Right lung (tissue), 5 donors: ENCODE measurements around the gene AQP6. TPM values are rescaled to one million over a fixed set of nuclear protein-coding genes. Genes with fewer than 3 reads are reported as not detected.
A peak's percentile ranks its signal among the peaks of the same experiment; 100 is the strongest.
"Not testable (repeated sequence)": the region's sequence is repeated elsewhere in the genome, so short reads cannot be mapped to it uniquely, and the experiment has no call there.

ENCODE experiments used
- DNase-seq, 2 donors: peaks; one replicate each; pipeline ENCODE4 v3.0.0-alpha.2; 2013
- polyA plus RNA-seq, 5 donors: library from polyadenylated mRNA; unstranded; fragments of 120-200 nt; gene quantifications; one replicate each; pipeline versions ENCODE4 v1.2.1 to v1.2.3, GENCODE V29; 2013; ENCODE audit warnings: inconsistent platforms in 1 of 5, low replicate concordance in 1 of 5; ENCODE audit not compliant: insufficient read length in 5 of 5, insufficient read depth in 1 of 5

The AQP6 gene
- polyA plus RNA-seq, 5 donors = 0.22 to 0.45 (median 0.29) TPM

- DNase-seq = no peak
These were observed 2.9 kb upstream of the AQP6 start for GRCh38 chr12:49969651-49970429.

DNA sequence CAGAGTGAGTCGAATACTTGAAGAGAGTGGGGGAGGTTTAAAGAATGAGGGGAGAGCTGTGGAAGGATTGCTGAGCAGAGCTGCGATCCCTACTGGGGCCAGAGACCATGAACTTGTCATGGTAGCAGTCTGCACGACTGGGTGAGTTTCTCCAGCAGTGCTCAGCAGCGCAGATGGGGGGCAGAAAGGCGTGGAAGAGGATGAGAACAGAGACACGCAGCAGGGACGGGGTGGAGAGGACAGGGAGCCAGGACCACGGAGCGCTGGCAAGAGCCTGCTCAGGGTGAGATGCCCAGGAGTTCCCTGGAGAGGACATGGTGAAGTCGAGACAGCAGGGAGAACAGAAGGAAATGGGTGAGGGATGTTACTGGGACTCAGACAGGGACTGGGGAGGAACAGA is 2.1 kb upstream of the AQP6 start:
- DNase-seq = no peak

GRCh38 chr12:49971141-49971540 is 1.6 kb upstream of the AQP6 start:
- DNase-seq = no peak

GRCh38 chr12:49972129-49972528 is 618 bp upstream of the AQP6 start:
- DNase-seq = no peak

DNA sequence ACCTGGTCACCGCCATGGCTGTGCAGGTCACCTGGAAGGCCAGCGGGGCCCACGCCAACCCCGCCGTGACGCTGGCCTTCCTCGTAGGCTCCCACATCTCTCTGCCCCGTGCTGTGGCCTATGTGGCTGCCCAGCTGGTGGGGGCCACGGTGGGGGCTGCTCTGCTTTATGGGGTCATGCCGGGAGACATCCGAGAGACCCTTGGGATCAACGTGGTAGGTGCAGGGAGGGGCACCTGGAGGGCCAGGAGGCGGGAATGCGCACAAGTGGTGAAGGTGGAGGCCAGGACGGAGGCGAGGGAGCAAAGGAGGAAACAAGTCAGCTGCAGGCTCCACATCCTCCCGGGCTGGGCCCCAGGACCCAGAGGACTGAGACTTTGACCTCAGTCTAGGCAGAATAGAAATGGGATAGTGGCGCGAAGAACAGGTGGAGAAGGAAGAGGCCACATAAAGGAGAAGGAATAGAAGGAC is 649 bp downstream of the AQP6 start:
- no peak for DNase-seq

DNA sequence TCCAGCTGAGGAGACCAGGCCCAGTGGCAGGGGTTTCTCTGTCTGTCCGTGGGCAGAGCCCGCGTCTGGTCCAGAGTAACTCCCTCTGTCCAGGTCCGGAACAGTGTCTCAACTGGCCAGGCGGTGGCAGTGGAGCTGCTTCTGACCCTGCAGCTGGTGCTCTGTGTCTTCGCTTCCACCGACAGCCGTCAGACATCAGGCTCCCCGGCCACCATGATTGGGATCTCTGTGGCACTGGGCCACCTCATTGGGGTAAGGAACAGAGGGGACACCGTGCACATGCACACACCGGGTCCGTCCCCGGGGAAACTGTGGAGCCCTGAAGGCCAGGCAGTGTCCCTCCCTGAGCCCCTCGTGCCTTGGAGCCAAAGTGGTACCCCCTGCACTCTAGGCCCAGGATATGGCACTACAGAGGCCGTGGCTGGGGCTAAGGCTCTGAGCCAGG is 1.5 kb downstream of the AQP6 start:
- DNase-seq = peak in 1 of 2 donors; percentile 60

GRCh38 chr12:49974677-49975317 is 2.0 kb downstream of the AQP6 start:
- no peak for DNase-seq

GRCh38 chr12:49975318-49975761 is 2.6 kb downstream of the AQP6 start:
- DNase-seq = no peak

GRCh38 chr12:49976557-49976956 is 3.8 kb downstream of the AQP6 start:
- DNase-seq = no peak

GRCh38 chr12:49978125-49978524 is 5.4 kb downstream of the AQP6 start:
- DNase-seq = no peak

DNA sequence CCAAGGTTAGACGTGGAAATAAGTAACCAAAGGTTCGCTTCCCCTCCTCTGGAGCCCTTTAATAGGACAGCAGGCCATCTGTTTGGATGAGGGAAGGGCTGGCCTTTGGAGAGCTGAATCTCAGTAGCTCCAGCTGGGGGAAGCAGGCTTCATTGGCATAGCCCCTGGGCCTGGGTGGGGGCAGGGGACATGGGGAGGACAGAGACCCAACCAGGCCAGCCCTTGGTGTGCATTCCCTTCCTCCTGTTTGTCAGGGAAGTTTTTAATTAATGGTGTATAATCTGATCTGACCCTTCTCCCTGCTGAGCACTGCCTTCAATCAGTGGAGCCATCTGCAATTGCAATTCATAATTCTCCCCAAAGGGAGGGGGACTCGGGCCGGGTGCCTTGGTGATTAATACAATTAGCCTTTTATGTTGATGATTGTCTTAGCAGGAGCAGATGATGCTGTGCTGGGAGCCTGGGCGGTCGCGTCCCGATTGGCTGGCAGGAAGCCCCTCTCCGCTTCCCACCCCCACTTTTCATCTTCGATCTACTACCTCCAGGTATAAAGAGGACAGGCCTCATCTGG is 6.4 kb downstream of the AQP6 start:
- DNase-seq = no peak

DNA sequence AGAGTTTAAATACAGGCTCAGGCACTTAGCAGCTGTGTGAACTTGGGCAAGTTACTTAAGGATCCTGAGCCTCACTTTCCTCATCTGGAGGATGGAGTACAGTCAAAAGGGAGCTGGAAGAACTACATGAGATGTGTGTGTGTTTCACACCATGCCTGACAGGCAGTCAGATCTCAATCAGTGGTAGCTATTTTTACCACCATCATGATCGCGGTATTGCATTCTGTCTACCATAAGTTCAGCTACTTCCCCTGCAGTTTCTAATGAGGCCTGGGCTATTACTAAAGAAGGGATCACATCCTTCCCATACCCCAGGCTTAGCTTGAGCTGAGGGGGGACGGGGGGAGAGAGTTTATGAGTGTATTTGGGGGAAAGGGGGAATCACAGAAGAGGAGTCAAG is 7.0 kb downstream of the AQP6 start:
- DNase-seq = no peak

DNA sequence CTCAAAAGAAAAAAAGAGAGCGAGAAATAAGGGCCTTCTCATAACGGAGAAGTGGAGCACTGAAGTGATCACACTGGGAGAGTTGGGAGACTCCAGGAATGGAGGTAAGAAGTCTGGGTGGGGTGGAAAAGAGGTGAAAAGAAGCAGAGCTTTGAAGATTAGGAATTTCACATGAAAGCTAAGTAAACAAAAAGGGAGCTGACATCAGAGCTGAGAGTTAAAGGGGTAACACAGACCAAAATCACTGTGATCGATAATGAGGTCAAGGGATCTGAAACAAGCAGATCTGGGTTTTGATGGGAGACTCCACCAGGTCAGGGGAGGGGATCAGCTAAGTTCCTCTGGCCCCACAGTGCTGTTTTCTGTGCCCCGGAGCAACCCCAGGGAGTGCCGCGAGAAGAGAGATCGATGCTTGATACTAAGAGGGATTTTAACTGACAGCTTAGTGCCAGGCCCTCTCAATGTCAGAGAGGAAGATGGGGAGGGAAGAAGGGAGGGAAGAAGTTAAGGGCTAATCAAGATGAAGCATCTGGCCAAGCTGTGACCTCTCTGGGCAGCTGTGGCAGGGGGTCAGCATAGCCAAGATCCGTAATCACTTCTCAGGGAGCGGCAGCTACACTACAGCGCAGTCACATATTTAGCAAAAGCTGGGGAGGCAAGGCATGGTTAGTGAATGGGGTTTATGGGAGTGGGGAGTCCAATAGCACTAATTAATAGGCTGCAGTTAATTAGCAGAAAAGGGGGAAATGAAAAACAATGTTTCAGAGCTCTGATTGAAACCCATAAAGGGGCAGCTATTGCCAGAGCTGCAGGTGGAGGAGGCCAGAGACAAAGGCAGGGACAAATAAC is 8.0 kb downstream of the AQP6 start:
- DNase-seq = no peak

- DNase-seq = no peak
These were observed 9.7 kb downstream of the AQP6 start for GRCh38 chr12:49982246-49983087.

DNA sequence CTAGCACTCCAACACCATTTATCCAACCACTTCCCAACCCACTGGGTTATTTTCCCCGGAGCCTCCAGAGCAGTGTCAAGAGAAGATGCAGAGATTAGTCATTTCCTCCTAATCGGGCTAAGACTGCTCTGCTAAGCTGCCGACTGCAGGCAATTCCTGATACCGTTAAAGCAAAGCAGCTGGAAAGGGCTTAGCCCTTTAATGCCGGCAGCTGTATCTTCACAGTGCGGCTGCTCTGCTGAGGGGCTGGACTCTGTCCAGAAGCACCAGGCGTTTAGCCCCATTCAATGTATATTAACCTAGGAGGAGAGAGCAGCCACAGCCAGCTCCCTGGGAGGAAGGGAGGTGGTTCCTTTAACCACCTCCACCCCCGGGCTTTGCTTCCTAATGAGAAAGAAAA is 11.1 kb downstream of the AQP6 start:
- DNase-seq = peak; percentile 75 to 78

GRCh38 chr12:49984476-49985359 is 12.0 kb downstream of the AQP6 start:
- DNase-seq = no peak

- DNase-seq = no peak
These were observed 13.2 kb downstream of the AQP6 start for GRCh38 chr12:49985981-49986380.

GRCh38 chr12:49986476-49986875 is 13.7 kb downstream of the AQP6 start:
- not testable (repeated sequence) for DNase-seq

- no peak for DNase-seq
These were observed 15.0 kb downstream of the AQP6 start for GRCh38 chr12:49987625-49988303.
